NT2/D1 (cell line): ENCODE data around the gene TCF25.

ENCODE experiments used
- SUZ12 ChIP-seq: IDR thresholded peaks from 2 replicates; pipeline ENCODE4 v1.6.1; 2011; ENCODE audit not compliant: insufficient read length, insufficient read depth; ENCODE audit errors: extremely low read depth
- ZNF274 ChIP-seq: IDR thresholded peaks from 2 replicates; pipeline ENCODE4 v1.6.1; 2011; ENCODE audit warnings: mild to moderate bottlenecking, low read depth, low read length

GRCh38 chr16:89870440-89870839 lies 3.0 kb upstream of the TCF25 start:
- TF ChIP-seq ZNF274 (no peak), SUZ12 (no peak)
